AG09309 (cell line): ENCODE results near the gene RHBDD3.

Experiments
- DNase-seq: peaks from one replicate; pipeline ENCODE4 v3.0.0-alpha.2; 2010; ENCODE audit warnings: low read depth
- H3K4me3 ChIP-seq: 2 replicates; pipeline ENCODE4 v1.5.1; 2011; ENCODE audit warnings: mild to moderate bottlenecking, low read depth, low read length, moderate library complexity; ENCODE audit not compliant: control insufficient read depth
- TF ChIP-seq, protein P1 (sequence below): IDR thresholded peaks from 2 replicates; pipeline ENCODE4 v1.5.1; 2011; ENCODE audit warnings: mild to moderate bottlenecking, low read depth, low read length, inconsistent platforms; ENCODE audit not compliant: insufficient read depth, control insufficient read depth; ENCODE audit errors: missing control alignments

RHBDD3 gene

DNA sequence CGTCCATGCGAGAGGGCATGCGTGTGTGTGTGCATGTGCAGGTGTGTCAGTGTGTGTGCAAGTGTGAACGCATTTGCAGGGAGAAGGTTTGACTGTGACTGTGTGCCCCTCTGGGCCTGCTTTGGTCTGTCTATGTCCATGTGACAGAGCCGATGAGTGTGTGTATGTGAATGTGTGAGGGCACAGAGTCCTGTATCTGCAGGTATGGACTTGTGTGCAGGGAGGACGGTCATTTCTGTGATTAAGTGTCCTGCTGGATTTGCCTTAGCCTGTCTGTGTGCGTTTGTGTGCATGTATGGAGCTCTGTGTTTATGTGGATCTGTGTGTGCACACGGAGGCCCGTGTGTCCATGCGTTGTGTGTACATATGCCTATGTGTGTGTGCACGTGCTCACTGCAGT lies 56.7 kb downstream of the RHBDD3 start:
- no peak for DNase-seq
- no peak overlapping the region for H3K4me3 ChIP-seq
- TF ChIP-seq, protein P1, sequence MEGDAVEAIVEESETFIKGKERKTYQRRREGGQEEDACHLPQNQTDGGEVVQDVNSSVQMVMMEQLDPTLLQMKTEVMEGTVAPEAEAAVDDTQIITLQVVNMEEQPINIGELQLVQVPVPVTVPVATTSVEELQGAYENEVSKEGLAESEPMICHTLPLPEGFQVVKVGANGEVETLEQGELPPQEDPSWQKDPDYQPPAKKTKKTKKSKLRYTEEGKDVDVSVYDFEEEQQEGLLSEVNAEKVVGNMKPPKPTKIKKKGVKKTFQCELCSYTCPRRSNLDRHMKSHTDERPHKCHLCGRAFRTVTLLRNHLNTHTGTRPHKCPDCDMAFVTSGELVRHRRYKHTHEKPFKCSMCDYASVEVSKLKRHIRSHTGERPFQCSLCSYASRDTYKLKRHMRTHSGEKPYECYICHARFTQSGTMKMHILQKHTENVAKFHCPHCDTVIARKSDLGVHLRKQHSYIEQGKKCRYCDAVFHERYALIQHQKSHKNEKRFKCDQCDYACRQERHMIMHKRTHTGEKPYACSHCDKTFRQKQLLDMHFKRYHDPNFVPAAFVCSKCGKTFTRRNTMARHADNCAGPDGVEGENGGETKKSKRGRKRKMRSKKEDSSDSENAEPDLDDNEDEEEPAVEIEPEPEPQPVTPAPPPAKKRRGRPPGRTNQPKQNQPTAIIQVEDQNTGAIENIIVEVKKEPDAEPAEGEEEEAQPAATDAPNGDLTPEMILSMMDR, result no peak
